ENCODE measurements around the gene MTARC1.

Gene MTARC1

GRCh38 chr1:220786337-220787068 lies at the start of gene MTARC1:
MTARC1 (plus strand) TSS chr1:220786913; CDS start chr1:220786945, 32 bp downstream.
- DNase-seq (ENCODE audit: low spot score) = peak; percentile 84

- no peak for DNase-seq (ENCODE audit: low spot score)
Measured at GRCh38 chr1:220741349-220741748, 45.4 kb upstream of the MTARC1 start.

GRCh38 chr1:220741825-220742224 lies 44.9 kb upstream of the MTARC1 start:
- no peak for DNase-seq (ENCODE audit: low spot score)

- DNase-seq (ENCODE audit: low spot score) = no peak
Measured at GRCh38 chr1:220742520-220742919, 44.2 kb upstream of the MTARC1 start.

GRCh38 chr1:220746851-220747250 lies 39.9 kb upstream of the MTARC1 start:
- no peak for DNase-seq (ENCODE audit: low spot score)

GRCh38 chr1:220747437-220748088 lies 39.1 kb upstream of the MTARC1 start:
- no peak for DNase-seq (ENCODE audit: low spot score)

- DNase-seq (ENCODE audit: low spot score) = peak; percentile 89
Measured at GRCh38 chr1:220748089-220748934, 38.4 kb upstream of the MTARC1 start, which contains the start of gene MTARC2. MTARC2 (plus strand) TSS chr1:220748322; CDS start chr1:220748532, 210 bp downstream.

- no peak for DNase-seq (ENCODE audit: low spot score)
Measured at GRCh38 chr1:220748936-220749335, 37.8 kb upstream of the MTARC1 start.

- DNase-seq (ENCODE audit: low spot score) = no peak
Measured at GRCh38 chr1:220750131-220750515, 36.6 kb upstream of the MTARC1 start.

GRCh38 chr1:220751111-220751510 lies 35.6 kb upstream of the MTARC1 start:
- DNase-seq (ENCODE audit: low spot score) = no peak

GRCh38 chr1:220754212-220754917 lies 32.3 kb upstream of the MTARC1 start:
- no peak for DNase-seq (ENCODE audit: low spot score)

- no peak for DNase-seq (ENCODE audit: low spot score)
Measured at GRCh38 chr1:220754918-220755295, 31.8 kb upstream of the MTARC1 start.

- DNase-seq (ENCODE audit: low spot score) = no peak
Measured at GRCh38 chr1:220755309-220755708, 31.4 kb upstream of the MTARC1 start.

- no peak for DNase-seq (ENCODE audit: low spot score)
Measured at GRCh38 chr1:220757441-220757840, 29.3 kb upstream of the MTARC1 start.

GRCh38 chr1:220759147-220759546 lies 27.6 kb upstream of the MTARC1 start:
- DNase-seq (ENCODE audit: low spot score) = no peak

- no peak for DNase-seq (ENCODE audit: low spot score)
Measured at GRCh38 chr1:220761688-220762427, 24.9 kb upstream of the MTARC1 start.

- no peak for DNase-seq (ENCODE audit: low spot score)
Measured at GRCh38 chr1:220764757-220765156, 22.0 kb upstream of the MTARC1 start.

GRCh38 chr1:220767312-220768125 lies 19.2 kb upstream of the MTARC1 start:
- no peak for DNase-seq (ENCODE audit: low spot score)

GRCh38 chr1:220768126-220768601 lies 18.5 kb upstream of the MTARC1 start:
- DNase-seq (ENCODE audit: low spot score) = no peak

GRCh38 chr1:220769205-220769604 lies 17.5 kb upstream of the MTARC1 start:
- no peak for DNase-seq (ENCODE audit: low spot score)
